Measurements from ENCODE around the gene PRLH.

DNA sequence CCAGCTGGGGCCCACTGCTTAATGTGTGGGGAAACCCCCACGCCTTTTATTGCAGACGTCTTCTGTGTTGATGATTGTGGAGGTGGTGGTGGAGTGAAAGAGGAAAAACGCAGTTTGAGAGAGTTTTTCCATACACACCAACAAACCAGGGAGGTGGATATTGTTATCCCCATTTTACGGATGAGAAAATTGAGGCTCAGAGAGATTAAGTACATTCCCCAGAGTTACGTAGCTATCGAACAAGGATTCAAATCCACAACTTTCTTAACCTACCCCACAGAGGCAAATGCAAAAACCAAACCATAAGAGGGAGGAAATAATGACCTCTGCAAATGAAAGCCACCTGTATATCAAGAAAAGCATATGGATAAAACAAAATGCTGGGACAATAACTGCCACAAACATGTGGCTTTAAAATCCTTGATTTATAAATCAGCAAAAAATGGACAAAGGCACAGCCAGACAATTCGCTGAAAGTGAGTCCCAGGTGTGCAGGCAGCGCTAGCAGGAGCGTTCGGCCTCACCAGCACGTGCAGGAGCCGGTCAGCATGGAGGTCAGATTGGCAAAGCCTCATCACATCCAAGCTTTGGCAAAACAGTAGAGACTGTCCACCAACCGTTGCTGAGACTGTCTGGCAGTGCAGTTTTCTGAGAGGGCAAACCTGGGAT, 36.8 kb downstream of the PRLH start:
- TF ChIP-seq, protein P1, sequence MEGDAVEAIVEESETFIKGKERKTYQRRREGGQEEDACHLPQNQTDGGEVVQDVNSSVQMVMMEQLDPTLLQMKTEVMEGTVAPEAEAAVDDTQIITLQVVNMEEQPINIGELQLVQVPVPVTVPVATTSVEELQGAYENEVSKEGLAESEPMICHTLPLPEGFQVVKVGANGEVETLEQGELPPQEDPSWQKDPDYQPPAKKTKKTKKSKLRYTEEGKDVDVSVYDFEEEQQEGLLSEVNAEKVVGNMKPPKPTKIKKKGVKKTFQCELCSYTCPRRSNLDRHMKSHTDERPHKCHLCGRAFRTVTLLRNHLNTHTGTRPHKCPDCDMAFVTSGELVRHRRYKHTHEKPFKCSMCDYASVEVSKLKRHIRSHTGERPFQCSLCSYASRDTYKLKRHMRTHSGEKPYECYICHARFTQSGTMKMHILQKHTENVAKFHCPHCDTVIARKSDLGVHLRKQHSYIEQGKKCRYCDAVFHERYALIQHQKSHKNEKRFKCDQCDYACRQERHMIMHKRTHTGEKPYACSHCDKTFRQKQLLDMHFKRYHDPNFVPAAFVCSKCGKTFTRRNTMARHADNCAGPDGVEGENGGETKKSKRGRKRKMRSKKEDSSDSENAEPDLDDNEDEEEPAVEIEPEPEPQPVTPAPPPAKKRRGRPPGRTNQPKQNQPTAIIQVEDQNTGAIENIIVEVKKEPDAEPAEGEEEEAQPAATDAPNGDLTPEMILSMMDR (IDR thresholded peaks at IDR 0.05), result no peak
- TF ChIP-seq NFYB (CRISPR knock-in tag; conservative IDR thresholded peaks at IDR 0.05; ENCODE audit: low read depth) (no peak), USF2 (CRISPR knock-in tag; IDR thresholded peaks at IDR 0.05) (no peak), NR3C1 (CRISPR knock-in tag; conservative IDR thresholded peaks at IDR 0.05; ENCODE audit: low read depth) (no peak)
- TF ChIP-seq, protein P2, sequence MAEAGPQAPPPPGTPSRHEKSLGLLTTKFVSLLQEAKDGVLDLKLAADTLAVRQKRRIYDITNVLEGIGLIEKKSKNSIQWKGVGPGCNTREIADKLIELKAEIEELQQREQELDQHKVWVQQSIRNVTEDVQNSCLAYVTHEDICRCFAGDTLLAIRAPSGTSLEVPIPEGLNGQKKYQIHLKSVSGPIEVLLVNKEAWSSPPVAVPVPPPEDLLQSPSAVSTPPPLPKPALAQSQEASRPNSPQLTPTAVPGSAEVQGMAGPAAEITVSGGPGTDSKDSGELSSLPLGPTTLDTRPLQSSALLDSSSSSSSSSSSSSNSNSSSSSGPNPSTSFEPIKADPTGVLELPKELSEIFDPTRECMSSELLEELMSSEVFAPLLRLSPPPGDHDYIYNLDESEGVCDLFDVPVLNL (CRISPR knock-in tag; IDR thresholded peaks at IDR 0.05; ENCODE audit: borderline replicate concordance, low read depth), result no peak
- TF ChIP-seq, protein P3, sequence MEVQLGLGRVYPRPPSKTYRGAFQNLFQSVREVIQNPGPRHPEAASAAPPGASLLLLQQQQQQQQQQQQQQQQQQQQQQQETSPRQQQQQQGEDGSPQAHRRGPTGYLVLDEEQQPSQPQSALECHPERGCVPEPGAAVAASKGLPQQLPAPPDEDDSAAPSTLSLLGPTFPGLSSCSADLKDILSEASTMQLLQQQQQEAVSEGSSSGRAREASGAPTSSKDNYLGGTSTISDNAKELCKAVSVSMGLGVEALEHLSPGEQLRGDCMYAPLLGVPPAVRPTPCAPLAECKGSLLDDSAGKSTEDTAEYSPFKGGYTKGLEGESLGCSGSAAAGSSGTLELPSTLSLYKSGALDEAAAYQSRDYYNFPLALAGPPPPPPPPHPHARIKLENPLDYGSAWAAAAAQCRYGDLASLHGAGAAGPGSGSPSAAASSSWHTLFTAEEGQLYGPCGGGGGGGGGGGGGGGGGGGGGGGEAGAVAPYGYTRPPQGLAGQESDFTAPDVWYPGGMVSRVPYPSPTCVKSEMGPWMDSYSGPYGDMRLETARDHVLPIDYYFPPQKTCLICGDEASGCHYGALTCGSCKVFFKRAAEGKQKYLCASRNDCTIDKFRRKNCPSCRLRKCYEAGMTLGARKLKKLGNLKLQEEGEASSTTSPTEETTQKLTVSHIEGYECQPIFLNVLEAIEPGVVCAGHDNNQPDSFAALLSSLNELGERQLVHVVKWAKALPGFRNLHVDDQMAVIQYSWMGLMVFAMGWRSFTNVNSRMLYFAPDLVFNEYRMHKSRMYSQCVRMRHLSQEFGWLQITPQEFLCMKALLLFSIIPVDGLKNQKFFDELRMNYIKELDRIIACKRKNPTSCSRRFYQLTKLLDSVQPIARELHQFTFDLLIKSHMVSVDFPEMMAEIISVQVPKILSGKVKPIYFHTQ (CRISPR knock-in tag; IDR thresholded peaks at IDR 0.05), result no peak
- TF ChIP-seq, protein P4, sequence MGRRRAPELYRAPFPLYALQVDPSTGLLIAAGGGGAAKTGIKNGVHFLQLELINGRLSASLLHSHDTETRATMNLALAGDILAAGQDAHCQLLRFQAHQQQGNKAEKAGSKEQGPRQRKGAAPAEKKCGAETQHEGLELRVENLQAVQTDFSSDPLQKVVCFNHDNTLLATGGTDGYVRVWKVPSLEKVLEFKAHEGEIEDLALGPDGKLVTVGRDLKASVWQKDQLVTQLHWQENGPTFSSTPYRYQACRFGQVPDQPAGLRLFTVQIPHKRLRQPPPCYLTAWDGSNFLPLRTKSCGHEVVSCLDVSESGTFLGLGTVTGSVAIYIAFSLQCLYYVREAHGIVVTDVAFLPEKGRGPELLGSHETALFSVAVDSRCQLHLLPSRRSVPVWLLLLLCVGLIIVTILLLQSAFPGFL (CRISPR knock-in tag; IDR thresholded peaks at IDR 0.05; ENCODE audit: borderline replicate concordance), result no peak
